HCT116 (cell line): Measurements from ENCODE around the gene ZBTB12. TPM values are rescaled to one million over a fixed set of nuclear protein-coding genes. Genes with fewer than 3 reads are reported as not detected.

Experiments used
- ATAC-seq: fragments of 200-7000 bp; cut with Tn5 transposase; 2 replicates; pipeline ENCODE4 v1.9.1; 2020; ENCODE audit warnings: mild to moderate bottlenecking, moderate library complexity
- BruUV-seq: library from RNA; stranded (reverse); fragments of 400-500 nt; replicated peaks from 2 replicates; lab custom pipeline; 2021; lab: Mats Ljungman, UMichigan
- CTCF ChIA-PET: fragments of 300-600 bp; sonication (Branson Sonifier 250); formaldehyde crosslinking; loops from one replicate; lab custom pipeline; 2021; ENCODE audit warnings: antibody characterized with exemption; lab: Charles Lee
- POLR2A ChIA-PET: fragments of 300-600, 350-600 bp; sonication (Branson Sonifier 250); formaldehyde crosslinking; loops from one replicate; lab custom pipeline; 2021; ENCODE audit warnings: antibody characterized with exemption; lab: Charles Lee
- RAD21 ChIA-PET, 2 experiments: fragments of 300-600 bp; sonication (Branson Sonifier 250); formaldehyde crosslinking; loops; one replicate each; lab custom pipeline; 2023; ENCODE audit warnings: low total read pairs in 2 of 2; ENCODE audit not compliant: uncharacterized antibody in 2 of 2, unreplicated experiment in 2 of 2, low non-redundant PET in 1 of 2; lab: Charles Lee
- DNase-seq: peaks from one replicate; pipeline ENCODE4 v3.0.0-alpha.2; 2010; ENCODE audit warnings: low read depth, low spot score
- H2AFZ ChIP-seq: fragments of 200-600 bp; shearing (Covaris generic), sonication (generic); 2 replicates; pipeline ENCODE4 v1.6.1; 2017; ENCODE audit warnings: low read depth, mixed run types, mixed read lengths, antibody characterized with exemption, low read length; ENCODE audit not compliant: poor library complexity, severe bottlenecking
- H3K27ac ChIP-seq: 2 replicates; pipeline ENCODE4 v1.5.1; 2012; ENCODE audit warnings: low read depth, low read length
- H3K27me3 ChIP-seq: fragments of 200-600 bp; sonication (generic); 2 replicates; pipeline ENCODE4 v1.6.1; 2016; ENCODE audit warnings: mixed run types, low read length, mixed read lengths; ENCODE audit not compliant: insufficient read depth
- H3K36me3 ChIP-seq, 2 experiments: fragments of 200-500 bp in 1 of 2; fragments of 200-600 bp in 1 of 2; sonication (Bioruptor generic) in 1 of 2; sonication (generic) in 1 of 2; 2 replicates each; pipeline versions ENCODE4 v1.5.1 to v1.6.1; 2014 to 2016; ENCODE audit warnings: low read length in 2 of 2, inconsistent platforms in 1 of 2, mixed read lengths in 1 of 2, mixed run types in 1 of 2; ENCODE audit not compliant: insufficient read depth in 2 of 2, control insufficient read depth in 1 of 2
- H3K4me1 ChIP-seq, 2 experiments: fragments of 200-600 bp in 1 of 2; sonication (generic) in 1 of 2; 2 replicates each; pipeline versions ENCODE4 v1.5.1 to v1.6.1; 2012 to 2017; ENCODE audit warnings: low read length in 2 of 2, inconsistent platforms in 1 of 2, mild to moderate bottlenecking in 1 of 2, mixed read lengths in 1 of 2, mixed run types in 1 of 2, moderate library complexity in 1 of 2; ENCODE audit not compliant: insufficient read depth in 2 of 2, control insufficient read depth in 1 of 2
- H3K4me2 ChIP-seq: fragments of 200-600 bp; sonication (generic); 2 replicates; pipeline ENCODE4 v1.6.1; 2017; ENCODE audit warnings: mixed run types, low read length, mixed read lengths
- H3K4me3 ChIP-seq, 2 experiments: fragments of 200-600 bp in 1 of 2; sonication (generic) in 1 of 2; replicated peaks in 1 of 2; 2 replicates each; pipeline ENCODE4 v1.5.1; 2011 to 2016; ENCODE audit warnings: low read length in 2 of 2, control low read depth in 1 of 2, low read depth in 1 of 2, mild to moderate bottlenecking in 1 of 2, mixed read lengths in 1 of 2, mixed run types in 1 of 2
- H3K79me2 ChIP-seq: fragments of 200-600 bp; sonication (generic); 2 replicates; pipeline ENCODE4 v1.6.1; 2017; ENCODE audit warnings: mild to moderate bottlenecking, mixed run types, low read length, moderate library complexity, mixed read lengths; ENCODE audit not compliant: insufficient read depth
- H3K9ac ChIP-seq: fragments of 200-600 bp; sonication (generic); 2 replicates; pipeline ENCODE4 v1.6.1; 2016; ENCODE audit warnings: low read length, mixed read lengths
- H3K9me2 ChIP-seq: fragments of 200-600 bp; sonication (generic), shearing (Covaris generic); 2 replicates; pipeline ENCODE4 v1.6.1; 2017; ENCODE audit warnings: mixed run types, mild to moderate bottlenecking, moderate library complexity; ENCODE audit not compliant: insufficient read depth
- H3K9me3 ChIP-seq, 2 experiments: fragments of 200-500 bp in 1 of 2; fragments of 200-600 bp in 1 of 2; sonication (Bioruptor generic) in 1 of 2; sonication (generic) in 1 of 2; 2 replicates each; pipeline ENCODE4 v1.6.1; 2014 to 2017; ENCODE audit warnings: low read length in 2 of 2, mixed read lengths in 2 of 2, inconsistent platforms in 1 of 2, low read depth in 1 of 2, mild to moderate bottlenecking in 1 of 2, mixed run types in 1 of 2, moderate library complexity in 1 of 2; ENCODE audit not compliant: control insufficient read depth in 1 of 2, insufficient read depth in 1 of 2
- H4K20me1 ChIP-seq: fragments of 200-600 bp; sonication (generic), shearing (Covaris generic); 2 replicates; pipeline ENCODE4 v1.6.1; 2017; ENCODE audit warnings: mixed run types, mild to moderate bottlenecking, moderate library complexity; ENCODE audit not compliant: insufficient read depth
- ATF3 ChIP-seq: IDR thresholded peaks from 2 replicates; pipeline ENCODE4 v1.6.1; 2012
- CEBPB ChIP-seq: IDR thresholded peaks from 2 replicates; pipeline ENCODE4 v1.6.1; 2012; ENCODE audit warnings: low read depth
- POLR2AphosphoS5 ChIP-seq: IDR thresholded peaks from 2 replicates; pipeline ENCODE4 v1.6.1; 2011; ENCODE audit warnings: mild to moderate bottlenecking, low read depth, low read length, moderate library complexity
- RAD21 ChIP-seq: IDR thresholded peaks from 2 replicates; pipeline ENCODE4 v1.6.1; 2012; ENCODE audit warnings: low read depth, mild to moderate bottlenecking
- SIN3A ChIP-seq: IDR thresholded peaks from 2 replicates; pipeline ENCODE4 v1.6.1; 2012; ENCODE audit warnings: low read depth
- YY1 ChIP-seq: IDR thresholded peaks from 2 replicates; pipeline ENCODE4 v1.6.1; 2011; ENCODE audit warnings: low read length, low read depth, moderate library complexity, mild to moderate bottlenecking; ENCODE audit not compliant: insufficient replicate concordance; ENCODE audit errors: extremely low read depth
- ZFX ChIP-seq: fragments of 450-650 bp; IDR thresholded peaks from 2 replicates; pipeline ENCODE4 v1.6.1; 2017
- intact Hi-C: fragments of 100-400 bp; cut with micrococcal nuclease; formaldehyde crosslinking; loops from 2 replicates; pipeline ENCODE4 v1.10.0; 2022
- total RNA-seq: library from RNA; stranded (reverse); gene quantifications from one replicate; pipeline ENCODE4 v1.2.1, GENCODE V29; 2021; ENCODE audit not compliant: unreplicated experiment

The ZBTB12 gene
- total RNA-seq, 1 experiment from 2014 or later: 10.3 TPM

- no peak for TF ChIP-seq CEBPB
- TF ChIP-seq RAD21: no peak
- TF ChIP-seq POLR2AphosphoS5: peak; percentile 69
- peak; percentile 87 for TF ChIP-seq YY1
- no peak; the same call in 1 of the 2 replicates for TF ChIP-seq SIN3A
- TF ChIP-seq, all 23 proteins: peak for 7
Observed at GRCh38 chr6:31897612-31898382, 4.1 kb downstream of the ZBTB12 start, which contains the start of gene EHMT2 (continued).

DNA sequence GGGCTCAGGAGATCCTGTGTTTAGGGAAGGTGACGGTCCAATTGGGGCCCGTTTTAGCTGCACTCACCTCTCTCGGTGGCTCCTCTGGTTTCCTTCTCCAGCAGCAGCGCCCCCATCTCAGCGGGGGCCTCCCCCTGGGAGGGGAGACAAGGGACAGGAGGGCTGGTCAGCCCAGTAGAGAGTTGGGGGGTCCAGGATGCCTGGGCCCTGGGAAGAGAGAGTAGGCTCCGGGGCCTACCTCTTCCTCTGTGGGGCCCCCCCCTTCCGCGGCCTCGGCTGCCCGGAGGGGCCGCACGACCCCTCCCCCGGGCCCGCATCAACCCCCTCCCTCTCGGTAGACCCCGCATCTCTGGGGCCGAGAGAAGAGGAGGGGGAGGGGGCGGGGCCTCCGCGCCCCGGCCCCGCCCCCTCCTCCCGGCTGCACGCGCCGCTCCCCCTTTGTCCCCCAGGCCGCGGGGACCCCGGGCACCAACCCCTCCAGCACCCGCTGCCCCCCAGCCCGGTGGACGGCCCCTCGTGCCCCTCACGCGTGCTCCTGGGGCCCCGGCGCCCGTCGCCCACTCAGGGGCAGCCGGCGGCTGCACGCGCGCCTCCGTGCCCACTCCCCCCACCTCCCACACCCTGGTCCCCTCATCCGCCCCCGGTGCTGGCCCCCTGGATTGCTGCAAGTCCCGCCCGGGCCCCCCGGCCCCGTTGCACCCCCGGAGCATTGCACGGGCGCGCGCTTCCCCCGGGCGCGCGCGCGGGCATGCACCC, 4.9 kb downstream of the ZBTB12 start:
- intact Hi-C loops: loop anchor here (5.0 kb wide), 1 partner anchor 230 kb away; the partner anchor contains the start of genes CSNK2B and LY6G5B

More for the DNA sequence above, 4.9 kb downstream of the ZBTB12 start:
- peak overlapping the region; percentile 76 for H3K27ac ChIP-seq
- H3K27me3 ChIP-seq: no peaks in the 10 kb centered on the region
- ATAC-seq: peak; percentile 0; the same call in 1 of the 2 replicates
- no TSS peak for BruUV-seq
- H4K20me1 ChIP-seq: no peaks in the 10 kb centered on the region
- no peaks in the 10 kb centered on the region for H3K9me3 ChIP-seq
- peaks cover 12 to 26% of the 10 kb centered on the region in 2 experiments for H3K36me3 ChIP-seq
- peak overlapping the region; percentile 95 for H3K4me2 ChIP-seq
- ChIA-PET CTCF (interaction anchor here (0.7 to 1.5 kb wide), 4 partner anchors 9 to 127 kb away, joined by 3 to 5 read pairs (median 3); no protein-coding TSS in a partner anchor), POLR2A (interaction anchor here (1.2 kb wide), 2 partner anchors 70 to 240 kb away, joined by 3 read pairs; partner anchors contain the start of gene HSPA1B)
- no peaks in the 10 kb centered on the region for H3K9me2 ChIP-seq
- H3K4me1 ChIP-seq: peaks cover 12 to 23% of the 10 kb centered on the region in 2 experiments
- peaks cover 18% of the 10 kb centered on the region; the same call in 1 of the 2 replicates for H3K79me2 ChIP-seq
- TF ChIP-seq ZFX (peak; percentile 30), ATF3 (no peak)
- TF ChIP-seq, all 23 proteins: peak for 1
- Histone ChIP-seq H2AFZ (no peak overlapping the region), H3K4me3 (peak overlapping the region; percentile 82 to 98), H3K9ac (peak overlapping the region; percentile 93)
- RAD21 ChIA-PET: no interaction called here
- no peak for DNase-seq
